ENCODE results near the gene DDX4.
"Not testable (repeated sequence)": the region's sequence is repeated elsewhere in the genome, so short reads cannot be mapped to it uniquely, and the experiment has no call there.

Gene DDX4

GRCh38 chr5:55731848-55732247, 6.0 kb upstream of the DDX4 start:
- no peak for DNase-seq

- DNase-seq, result no peak
These were observed 5.3 kb upstream of the DDX4 start for GRCh38 chr5:55732585-55732984.

- DNase-seq, result no peak
These were observed 3.2 kb upstream of the DDX4 start for GRCh38 chr5:55734658-55735057.

- DNase-seq, result no peak
These were observed 4.9 kb downstream of the DDX4 start for GRCh38 chr5:55742778-55743177.

GRCh38 chr5:55747778-55748318, 10.0 kb downstream of the DDX4 start:
- no peak for DNase-seq

- no peak for DNase-seq
These were observed 11.5 kb downstream of the DDX4 start for GRCh38 chr5:55749387-55749786.

GRCh38 chr5:55750063-55750462, 12.2 kb downstream of the DDX4 start:
- DNase-seq, result no peak

- DNase-seq, result no peak
These were observed 12.6 kb downstream of the DDX4 start for GRCh38 chr5:55750499-55750898.

- DNase-seq, result no peak
These were observed 20.4 kb downstream of the DDX4 start for GRCh38 chr5:55758231-55758630.

GRCh38 chr5:55758714-55759113, 20.9 kb downstream of the DDX4 start:
- no peak for DNase-seq

- DNase-seq, result not testable (repeated sequence)
These were observed 23.9 kb downstream of the DDX4 start for GRCh38 chr5:55761721-55762120.

- no peak for DNase-seq
These were observed 26.0 kb downstream of the DDX4 start for GRCh38 chr5:55763746-55764420.

- no peak for DNase-seq
These were observed 30.4 kb downstream of the DDX4 start for GRCh38 chr5:55768279-55768678.

- no peak for DNase-seq
These were observed 33.4 kb downstream of the DDX4 start for GRCh38 chr5:55771175-55771655.

GRCh38 chr5:55773057-55773456, 35.2 kb downstream of the DDX4 start:
- no peak for DNase-seq

GRCh38 chr5:55777332-55777731, 39.5 kb downstream of the DDX4 start:
- DNase-seq, result no peak

GRCh38 chr5:55800924-55801323, 63.1 kb downstream of the DDX4 start:
- no peak for DNase-seq

GRCh38 chr5:55808814-55809213, 71.0 kb downstream of the DDX4 start:
- DNase-seq, result not testable (repeated sequence)

- DNase-seq, result not testable (repeated sequence)
These were observed 78.1 kb downstream of the DDX4 start for GRCh38 chr5:55815939-55816338.

- no peak for DNase-seq
These were observed 78.5 kb downstream of the DDX4 start for GRCh38 chr5:55816342-55816741.

- DNase-seq, result no peak
These were observed 79.2 kb downstream of the DDX4 start for GRCh38 chr5:55817030-55817429.

- no peak for DNase-seq
These were observed 82.6 kb downstream of the DDX4 start for GRCh38 chr5:55820488-55820887.

GRCh38 chr5:55821731-55822512, 84.1 kb downstream of the DDX4 start:
- DNase-seq, result no peak

GRCh38 chr5:55823151-55823796, 85.4 kb downstream of the DDX4 start:
- DNase-seq, result no peak

All from DMS79 treated with DMSO at 0.1 percent for 48 hours (cell line).